ENCODE results near the gene AJAP1. TPM values are rescaled to one million over a fixed set of nuclear protein-coding genes. Genes with fewer than 3 reads are reported as not detected.

The AJAP1 gene
- total RNA-seq, 1 donor from 2014 or later: 3.5 TPM

GRCh38 chr1:4700801-4701200 lies 46.4 kb downstream of the AJAP1 start:
- no peak for TF ChIP-seq CTCF (IDR thresholded peaks at IDR 0.05; ENCODE audit: partially characterized antibody, unreplicated experiment)
- peaks cover 4% of the 10 kb centered on the region for H3K36me3 Mint-ChIP-seq (ENCODE audit: unreplicated experiment)
- no peak for DNase-seq
- peaks cover 3% of the 10 kb centered on the region for H3K27me3 Mint-ChIP-seq (ENCODE audit: unreplicated experiment)
- no peak overlapping the region for H3K4me3 Mint-ChIP-seq (ENCODE audit: unreplicated experiment)
- no peaks in the 10 kb centered on the region for H3K4me1 Mint-ChIP-seq (ENCODE audit: low read depth, unreplicated experiment)
- no peak overlapping the region for H3K27ac Mint-ChIP-seq (ENCODE audit: unreplicated experiment)
- peaks cover 19% of the 10 kb centered on the region for H3K9me3 Mint-ChIP-seq (ENCODE audit: unreplicated experiment)

- Mint-ChIP-seq H3K36me3 (ENCODE audit: unreplicated experiment) (peaks cover 4% of the 10 kb centered on the region), H3K27ac (ENCODE audit: unreplicated experiment) (no peak overlapping the region), H3K4me1 (ENCODE audit: low read depth, unreplicated experiment) (no peaks in the 10 kb centered on the region), H3K4me3 (ENCODE audit: unreplicated experiment) (no peak overlapping the region), H3K27me3 (ENCODE audit: unreplicated experiment) (peaks cover 3% of the 10 kb centered on the region), H3K9me3 (ENCODE audit: unreplicated experiment) (peaks cover 19% of the 10 kb centered on the region)
- no peak for DNase-seq
- no peak for TF ChIP-seq CTCF (IDR thresholded peaks at IDR 0.05; ENCODE audit: partially characterized antibody, unreplicated experiment)
Measured at GRCh38 chr1:4701276-4701675, 46.9 kb downstream of the AJAP1 start.

- Mint-ChIP-seq H3K4me1 (ENCODE audit: low read depth, unreplicated experiment) (no peaks in the 10 kb centered on the region), H3K27ac (ENCODE audit: unreplicated experiment) (no peak overlapping the region), H3K4me3 (ENCODE audit: unreplicated experiment) (no peak overlapping the region), H3K9me3 (ENCODE audit: unreplicated experiment) (peaks cover 19% of the 10 kb centered on the region), H3K27me3 (ENCODE audit: unreplicated experiment) (peaks cover 5% of the 10 kb centered on the region), H3K36me3 (ENCODE audit: unreplicated experiment) (peaks cover 6% of the 10 kb centered on the region)
- TF ChIP-seq CTCF (IDR thresholded peaks at IDR 0.05; ENCODE audit: partially characterized antibody, unreplicated experiment): no peak
- no peak for DNase-seq
Measured at GRCh38 chr1:4702464-4702863, 48.1 kb downstream of the AJAP1 start.

GRCh38 chr1:4702932-4703331 lies 48.5 kb downstream of the AJAP1 start:
- Mint-ChIP-seq H3K27ac (ENCODE audit: unreplicated experiment) (no peak overlapping the region), H3K4me1 (ENCODE audit: low read depth, unreplicated experiment) (no peaks in the 10 kb centered on the region), H3K9me3 (ENCODE audit: unreplicated experiment) (peaks cover 19% of the 10 kb centered on the region), H3K36me3 (ENCODE audit: unreplicated experiment) (peaks cover 8% of the 10 kb centered on the region), H3K4me3 (ENCODE audit: unreplicated experiment) (no peak overlapping the region), H3K27me3 (ENCODE audit: unreplicated experiment) (peaks cover 5% of the 10 kb centered on the region)
- no peak for TF ChIP-seq CTCF (IDR thresholded peaks at IDR 0.05; ENCODE audit: partially characterized antibody, unreplicated experiment)
- DNase-seq: no peak

GRCh38 chr1:4703646-4704045 lies 49.2 kb downstream of the AJAP1 start:
- no peak overlapping the region for H3K4me3 Mint-ChIP-seq (ENCODE audit: unreplicated experiment)
- peaks cover 19% of the 10 kb centered on the region for H3K9me3 Mint-ChIP-seq (ENCODE audit: unreplicated experiment)
- TF ChIP-seq CTCF (IDR thresholded peaks at IDR 0.05; ENCODE audit: partially characterized antibody, unreplicated experiment): no peak
- H3K27me3 Mint-ChIP-seq (ENCODE audit: unreplicated experiment): peaks cover 5% of the 10 kb centered on the region
- H3K4me1 Mint-ChIP-seq (ENCODE audit: low read depth, unreplicated experiment): no peaks in the 10 kb centered on the region
- DNase-seq: no peak
- no peak overlapping the region for H3K27ac Mint-ChIP-seq (ENCODE audit: unreplicated experiment)
- peaks cover 8% of the 10 kb centered on the region for H3K36me3 Mint-ChIP-seq (ENCODE audit: unreplicated experiment)

Data from glutamatergic neuron (in vitro differentiated cells).